Activated CD4-positive, alpha-beta memory T cell treated with anti-CD3 and anti-CD28 coated beads, Interleukin-2, amount 10 ng/mL, durations not matched to agents 7 days and 5 days (primary cell): ENCODE results near the gene PGGHG. TPM values are rescaled to one million over a fixed set of nuclear protein-coding genes. Genes with fewer than 3 reads are reported as not detected.
"Not testable (repeated sequence)": the region's sequence is repeated elsewhere in the genome, so short reads cannot be mapped to it uniquely, and the experiment has no call there.

ENCODE experiments used
- CTCF ChIA-PET: fragments of 350-600 bp; sonication (Branson Sonifier 250); formaldehyde crosslinking; loops from one replicate; lab custom pipeline; 2021; ENCODE audit warnings: antibody characterized with exemption, inconsistent platforms; lab: Charles Lee
- POLR2A ChIA-PET: fragments of 350-600 bp; sonication (Branson Sonifier 250); formaldehyde crosslinking; loops from one replicate; lab custom pipeline; 2021; ENCODE audit warnings: antibody characterized with exemption; lab: Charles Lee
- DNase-seq: peaks from one replicate; pipeline ENCODE4 v3.0.0-alpha.2; 2020
- H3K27ac Mint-ChIP-seq: one replicate; pipeline ENCODE4 v1.8.0; 2021; ENCODE audit warnings: mild to moderate bottlenecking, mixed read lengths
- H3K27me3 Mint-ChIP-seq: one replicate; pipeline ENCODE4 v1.8.0; 2021; ENCODE audit warnings: mixed read lengths
- H3K36me3 Mint-ChIP-seq: one replicate; pipeline ENCODE4 v1.8.0; 2021; ENCODE audit warnings: low read depth, mixed read lengths
- H3K4me1 Mint-ChIP-seq: one replicate; pipeline ENCODE4 v1.8.0; 2021; ENCODE audit warnings: mixed read lengths
- H3K4me3 Mint-ChIP-seq: one replicate; pipeline ENCODE4 v1.8.0; 2021; ENCODE audit warnings: mild to moderate bottlenecking, mixed read lengths
- H3K9me3 Mint-ChIP-seq: one replicate; pipeline ENCODE4 v1.8.0; 2021; ENCODE audit warnings: mixed read lengths
- total RNA-seq, 2 experiments: library from RNA; stranded (reverse); gene quantifications; one replicate each; pipeline ENCODE4 v1.2.3, GENCODE V29; 2021

The PGGHG gene
- total RNA-seq, 2 experiments from 2014 or later = 113 to 117 TPM

- Mint-ChIP-seq H3K36me3 (peaks cover 22% of the 10 kb centered on the region), H3K27me3 (peaks cover 3% of the 10 kb centered on the region), H3K4me3 (peak overlapping the region; percentile 89), H3K9me3 (no peaks in the 10 kb centered on the region), H3K27ac (peak overlapping the region; percentile 99), H3K4me1 (peaks cover 30% of the 10 kb centered on the region)
- ChIA-PET CTCF (interaction anchor here (0.7 to 3.3 kb wide), 9 partner anchors 10 to 142 kb away, joined by 3 to 32 read pairs (median 11); no protein-coding TSS in a partner anchor), POLR2A (interaction anchor here (0.7 to 1.9 kb wide), 10 partner anchors 9 to 99 kb away, joined by 3 to 11 read pairs (median 5); partner anchors contain the start of genes BET1L, RIC8A and SIRT3)
- DNase-seq = no peak
Observed at GRCh38 chr11:306645-307371, 17.9 kb downstream of the PGGHG start.

GRCh38 chr11:307766-308708 is 19.1 kb downstream of the PGGHG start, which contains the start of gene IFITM2:
IFITM2 (plus strand) TSS chr11:307816; CDS start chr11:308193, 377 bp downstream.
- Mint-ChIP-seq H3K27ac (peak within 1 kb of the TSS; percentile 99), H3K36me3 (peaks cover 25% of the 10 kb centered on the region), H3K4me1 (peaks cover 37% of the 10 kb centered on the region), H3K4me3 (peak within 1 kb of the TSS; percentile 89)
- CTCF ChIA-PET = interaction anchor here (0.6 to 1.0 kb wide), 2 partner anchors 9 to 210 kb away, joined by 3 to 10 read pairs; no protein-coding TSS in a partner anchor
- not testable (repeated sequence) for H3K9me3 Mint-ChIP-seq, H3K27me3 Mint-ChIP-seq
- DNase-seq = peak; percentile 81
- POLR2A ChIA-PET = interaction anchor here (0.6 to 2.2 kb wide), 10 partner anchors 9 to 141 kb away, joined by 3 to 22 read pairs (median 5); partner anchors contain the start of genes BET1L, IFITM5 and RIC8A

GRCh38 chr11:308740-309665 is 20.1 kb downstream of the PGGHG start:
- not testable (repeated sequence) for H3K9me3 Mint-ChIP-seq, H3K27me3 Mint-ChIP-seq
- ChIA-PET POLR2A (interaction anchor here (0.8 to 2.2 kb wide), 14 partner anchors 8 to 108 kb away, joined by 3 to 22 read pairs (median 6); partner anchors contain the start of genes BET1L, PGGHG and RIC8A), CTCF (interaction anchor here (1.0 to 1.6 kb wide), 2 partner anchors 9 to 46 kb away, joined by 6 to 7 read pairs; no protein-coding TSS in a partner anchor)
- Mint-ChIP-seq H3K27ac (peak overlapping the region; percentile 99), H3K4me3 (peak overlapping the region; percentile 89), H3K4me1 (peaks cover 44% of the 10 kb centered on the region), H3K36me3 (peaks cover 33% of the 10 kb centered on the region)
- DNase-seq = peak; percentile 58

- Mint-ChIP-seq H3K27ac (peak overlapping the region; percentile 99), H3K4me1 (peaks cover 42% of the 10 kb centered on the region), H3K4me3 (peak overlapping the region; percentile 89), H3K36me3 (peaks cover 43% of the 10 kb centered on the region)
- POLR2A ChIA-PET = interaction anchor here (0.8 to 2.2 kb wide), 12 partner anchors 7 to 106 kb away, joined by 3 to 22 read pairs (median 6); partner anchors contain the start of genes BET1L, PGGHG and RIC8A
- not testable (repeated sequence) for H3K9me3 Mint-ChIP-seq, H3K27me3 Mint-ChIP-seq, DNase-seq
- CTCF ChIA-PET = interaction anchor here (1.6 kb wide), 1 partner anchor 45 kb away, joined by 6 read pairs; no protein-coding TSS in a partner anchor
Observed at GRCh38 chr11:309979-310572, 21.1 kb downstream of the PGGHG start.

GRCh38 chr11:311013-311748 is 22.3 kb downstream of the PGGHG start:
- not testable (repeated sequence) for DNase-seq, H3K9me3 Mint-ChIP-seq, H3K27me3 Mint-ChIP-seq
- peak overlapping the region; percentile 96 for H3K27ac Mint-ChIP-seq
- ChIA-PET POLR2A (interaction anchor here (0.7 to 7.2 kb wide), 6 partner anchors 19 to 96 kb away, joined by 4 to 85 read pairs (median 8); partner anchors contain the start of genes PSMD13 and SIRT3), CTCF (interaction anchor here (0.7 to 2.1 kb wide), 4 partner anchors 16 to 137 kb away, joined by 3 to 16 read pairs (median 4); no protein-coding TSS in a partner anchor)
- H3K4me3 Mint-ChIP-seq = peak overlapping the region; percentile 88
- peaks cover 52% of the 10 kb centered on the region for H3K36me3 Mint-ChIP-seq
- peaks cover 34% of the 10 kb centered on the region for H3K4me1 Mint-ChIP-seq

GRCh38 chr11:312092-312816 is 23.3 kb downstream of the PGGHG start:
- Mint-ChIP-seq H3K27ac (peak overlapping the region; percentile 96), H3K36me3 (peaks cover 63% of the 10 kb centered on the region), H3K9me3 (no peaks in the 10 kb centered on the region), H3K4me1 (peaks cover 36% of the 10 kb centered on the region), H3K4me3 (peak overlapping the region; percentile 88), H3K27me3 (no peaks in the 10 kb centered on the region)
- peak; percentile 53 for DNase-seq
- ChIA-PET CTCF (interaction anchor here (0.7 to 2.1 kb wide), 14 partner anchors 10 to 139 kb away, joined by 3 to 16 read pairs (median 4); partner anchors contain the start of genes BET1L, RIC8A and SIGIRR), POLR2A (interaction anchor here (0.6 to 7.2 kb wide), 15 partner anchors 12 to 138 kb away, joined by 3 to 85 read pairs (median 5); partner anchors contain the start of genes BET1L, PSMD13, PTDSS2 and RIC8A)

- DNase-seq = no peak
- peaks cover 64% of the 10 kb centered on the region for H3K36me3 Mint-ChIP-seq
Observed at GRCh38 chr11:313304-313786, 24.4 kb downstream of the PGGHG start.

GRCh38 chr11:313787-314553 is 25.0 kb downstream of the PGGHG start, which contains the start of gene IFITM1:
IFITM1 (plus strand) TSS chr11:314040; CDS start chr11:314171, 131 bp downstream.
- peak within 1 kb of the TSS; percentile 96 for H3K27ac Mint-ChIP-seq
- ChIA-PET POLR2A (interaction anchor here (1.2 to 7.2 kb wide), 9 partner anchors 9 to 107 kb away, joined by 3 to 85 read pairs (median 8); partner anchors contain the start of genes BET1L and RIC8A), CTCF (interaction anchor here (1.1 to 1.4 kb wide), 2 partner anchors 135 to 136 kb away, joined by 3 read pairs; partner anchors contain the start of gene PTDSS2)
- peak within 1 kb of the TSS; percentile 88 for H3K4me3 Mint-ChIP-seq
- H3K4me1 Mint-ChIP-seq = peaks cover 33% of the 10 kb centered on the region
- H3K27me3 Mint-ChIP-seq = no peaks in the 10 kb centered on the region
- peak; percentile 84 for DNase-seq
- no peaks in the 10 kb centered on the region for H3K9me3 Mint-ChIP-seq
- peaks cover 58% of the 10 kb centered on the region for H3K36me3 Mint-ChIP-seq

More at GRCh38 chr11:313304-313786, 24.4 kb downstream of the PGGHG start:
- peak overlapping the region; percentile 88 for H3K4me3 Mint-ChIP-seq
- peaks cover 34% of the 10 kb centered on the region for H3K4me1 Mint-ChIP-seq
- H3K27ac Mint-ChIP-seq = peak overlapping the region; percentile 96
- ChIA-PET POLR2A (interaction anchor here (1.2 to 7.2 kb wide), 8 partner anchors 11 to 135 kb away, joined by 5 to 85 read pairs (median 12); partner anchors contain the start of genes BET1L, PSMD13, RIC8A and SIRT3), CTCF (interaction anchor here (0.8 to 2.1 kb wide), 6 partner anchors 9 to 134 kb away, joined by 3 to 16 read pairs (median 4); partner anchors contain the start of genes BET1L and RIC8A)
- no peaks in the 10 kb centered on the region for H3K9me3 Mint-ChIP-seq
- no peaks in the 10 kb centered on the region for H3K27me3 Mint-ChIP-seq

GRCh38 chr11:314554-314875 is 25.6 kb downstream of the PGGHG start:
- ChIA-PET CTCF (interaction anchor here (1.1 to 1.4 kb wide), 2 partner anchors 134 to 135 kb away, joined by 3 read pairs; partner anchors contain the start of gene PTDSS2), POLR2A (interaction anchor here (1.2 to 7.2 kb wide), 10 partner anchors 8 to 107 kb away, joined by 3 to 85 read pairs (median 10); partner anchors contain the start of genes BET1L, PSMD13, RIC8A and SIRT3)
- not testable (repeated sequence) for H3K27me3 Mint-ChIP-seq, DNase-seq, H3K9me3 Mint-ChIP-seq
- H3K4me3 Mint-ChIP-seq = peak overlapping the region; percentile 88
- H3K36me3 Mint-ChIP-seq = peaks cover 55% of the 10 kb centered on the region
- peaks cover 33% of the 10 kb centered on the region for H3K4me1 Mint-ChIP-seq
- peak overlapping the region; percentile 96 for H3K27ac Mint-ChIP-seq
